GM21576 (cell line): Measurements from ENCODE around the gene LTBR.

Experiments
- ATAC-seq: cut with Tn5 transposase; IDR thresholded peaks from one replicate; pipeline ENCODE4 v1.9.1; 2021; ENCODE audit warnings: mild to moderate bottlenecking, moderate library complexity; ENCODE audit not compliant: unreplicated experiment

LTBR gene

DNA sequence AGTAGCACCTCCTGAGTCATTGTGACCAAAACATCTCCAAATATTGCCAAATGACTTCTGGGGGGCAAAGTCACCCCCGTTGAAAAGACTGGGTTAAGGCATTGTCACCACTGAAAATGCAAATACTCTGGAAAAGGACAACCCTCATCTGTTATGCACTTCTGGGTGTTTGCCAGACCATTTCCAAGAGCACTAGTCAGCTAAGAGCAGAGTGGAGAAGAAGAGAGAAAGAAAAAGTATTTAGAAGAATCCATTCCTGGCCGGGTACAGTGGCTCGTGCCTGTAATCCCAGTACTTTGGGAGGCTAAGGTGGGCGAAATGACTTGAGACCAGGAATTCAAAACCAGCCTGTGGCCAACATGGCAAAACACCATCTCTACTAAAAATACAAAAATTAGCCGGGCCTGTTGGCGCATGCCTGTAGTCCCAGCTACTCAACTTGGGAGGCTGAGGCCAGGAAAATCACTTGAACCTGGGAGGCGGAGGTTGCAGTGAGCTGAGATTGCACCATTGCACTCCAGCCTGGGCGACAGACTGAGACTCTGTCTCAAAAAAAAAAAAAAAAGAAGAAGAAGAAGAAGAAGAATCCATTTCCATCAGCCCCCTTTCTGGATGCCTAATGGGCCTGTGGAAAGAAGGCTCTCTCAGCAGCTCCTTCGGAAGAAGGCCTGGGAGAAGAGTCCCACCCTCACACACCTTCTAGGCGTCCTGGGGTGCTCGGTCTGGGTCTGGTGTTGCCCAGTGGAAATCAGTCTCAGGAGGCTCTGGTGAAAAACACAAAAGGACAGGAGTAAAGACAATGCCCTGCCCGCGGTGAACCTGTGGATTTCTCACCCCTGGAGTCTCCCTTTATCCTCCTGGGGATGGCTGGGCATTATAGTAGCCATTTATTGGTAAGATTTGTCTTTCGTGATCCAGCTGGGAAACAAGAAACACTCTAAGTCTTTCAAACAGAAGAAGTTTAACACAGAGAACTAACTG lies 3.5 kb upstream of the LTBR start:
- ATAC-seq, result no peak

DNA sequence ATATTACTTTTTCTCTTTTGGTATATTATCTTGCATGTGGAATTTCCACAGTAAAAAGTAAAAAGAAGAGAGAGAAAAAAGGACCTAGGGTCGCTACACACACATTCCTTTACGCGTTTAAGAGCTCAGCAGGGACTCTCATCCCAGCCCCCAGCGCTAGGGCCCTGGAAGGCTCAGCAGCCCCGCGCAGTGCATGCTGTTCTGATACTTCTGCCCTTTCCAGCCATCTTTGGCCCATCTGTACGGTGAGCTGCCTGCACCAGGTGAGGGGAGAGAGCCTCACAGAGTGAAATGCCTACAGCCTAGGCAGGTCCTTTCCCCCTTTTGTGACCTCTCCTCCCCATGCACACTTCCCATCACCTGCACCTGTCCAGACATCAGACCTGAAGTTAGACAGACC lies 1.6 kb upstream of the LTBR start:
- ATAC-seq, result no peak

DNA sequence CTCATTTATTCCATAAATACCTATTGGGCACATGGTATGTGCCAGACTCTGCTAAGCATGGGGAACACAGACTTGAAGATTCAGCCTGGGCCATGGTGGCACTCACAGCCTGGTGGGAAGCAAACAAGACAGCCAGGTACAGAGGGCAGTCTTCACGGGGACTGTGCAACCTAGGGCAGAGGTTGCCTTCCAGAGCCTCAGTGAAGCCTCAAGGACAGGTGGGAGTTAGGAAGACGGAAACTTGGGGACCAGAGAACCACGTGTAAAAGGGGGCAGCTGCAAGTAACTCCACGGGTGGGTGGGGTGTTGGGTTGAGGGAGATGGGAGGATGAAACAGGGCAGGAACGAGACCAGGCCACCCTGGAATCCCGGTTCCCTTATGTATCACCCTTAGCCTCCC lies 980 bp upstream of the LTBR start:
- no peak for ATAC-seq

DNA sequence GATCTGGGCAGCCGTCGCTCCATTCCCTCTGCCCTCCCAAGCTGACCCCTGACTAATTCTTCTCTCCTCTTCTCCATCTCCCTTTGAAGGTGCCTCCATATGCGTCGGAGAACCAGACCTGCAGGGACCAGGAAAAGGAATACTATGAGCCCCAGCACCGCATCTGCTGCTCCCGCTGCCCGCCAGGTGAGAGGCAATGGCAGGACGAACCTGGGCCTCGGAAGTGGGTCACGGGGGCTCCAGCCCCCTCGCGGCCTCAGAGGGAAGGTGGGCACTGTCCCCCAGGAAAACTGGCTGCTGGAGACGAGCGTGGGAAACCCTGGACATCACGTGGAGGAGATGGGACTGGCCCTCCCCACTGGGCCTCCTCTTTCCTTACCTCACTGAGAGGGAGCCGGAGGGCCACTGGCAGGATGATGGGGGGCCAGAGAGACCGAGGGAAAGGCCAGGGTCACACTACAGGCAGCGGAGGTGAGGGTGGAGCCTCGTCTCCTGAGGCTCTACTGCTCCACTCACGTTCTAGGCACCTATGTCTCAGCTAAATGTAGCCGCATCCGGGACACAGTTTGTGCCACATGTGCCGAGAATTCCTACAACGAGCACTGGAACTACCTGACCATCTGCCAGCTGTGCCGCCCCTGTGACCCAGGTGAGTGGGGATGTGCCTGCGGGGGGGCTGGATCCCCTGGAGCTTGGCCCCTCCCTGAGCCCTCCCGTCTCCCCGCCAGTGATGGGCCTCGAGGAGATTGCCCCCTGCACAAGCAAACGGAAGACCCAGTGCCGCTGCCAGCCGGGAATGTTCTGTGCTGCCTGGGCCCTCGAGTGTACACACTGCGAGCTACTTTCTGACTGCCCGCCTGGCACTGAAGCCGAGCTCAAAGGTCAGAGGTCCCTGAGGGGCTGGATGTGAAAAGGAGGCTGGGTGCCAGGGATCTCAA lies 806 bp downstream of the LTBR start:
- ATAC-seq, result no peak

DNA sequence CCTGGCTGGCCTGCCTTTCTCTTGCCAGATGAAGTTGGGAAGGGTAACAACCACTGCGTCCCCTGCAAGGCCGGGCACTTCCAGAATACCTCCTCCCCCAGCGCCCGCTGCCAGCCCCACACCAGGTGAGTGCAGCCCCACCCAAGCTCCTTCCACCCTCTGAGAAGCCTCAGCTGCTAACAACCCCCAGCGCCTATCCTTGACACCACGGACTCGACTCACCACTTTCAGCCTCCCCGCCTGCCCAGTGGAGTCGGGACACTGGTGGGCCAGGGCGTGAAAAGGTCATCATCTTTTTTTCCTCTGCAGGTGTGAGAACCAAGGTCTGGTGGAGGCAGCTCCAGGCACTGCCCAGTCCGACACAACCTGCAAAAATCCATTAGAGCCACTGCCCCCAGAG lies 2.1 kb downstream of the LTBR start:
- no peak for ATAC-seq

DNA sequence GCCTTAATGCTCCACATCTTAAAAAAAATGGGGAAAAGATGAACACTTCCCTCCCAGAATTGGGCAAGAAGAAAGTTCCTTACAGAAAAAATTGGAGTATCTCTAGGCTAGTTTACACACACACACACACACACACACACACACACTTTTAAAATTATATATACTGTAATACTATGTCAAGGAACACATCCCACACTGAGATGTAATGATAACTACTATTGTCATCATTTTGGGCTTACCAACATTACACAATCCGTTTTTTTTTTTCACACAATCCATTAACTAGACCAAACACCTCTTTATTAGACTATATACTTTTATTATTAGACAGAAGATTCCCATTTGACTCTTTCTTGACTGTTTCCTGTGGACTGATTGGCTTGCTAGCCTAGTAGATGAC lies 2.5 kb downstream of the LTBR start:
- no peak for ATAC-seq

DNA sequence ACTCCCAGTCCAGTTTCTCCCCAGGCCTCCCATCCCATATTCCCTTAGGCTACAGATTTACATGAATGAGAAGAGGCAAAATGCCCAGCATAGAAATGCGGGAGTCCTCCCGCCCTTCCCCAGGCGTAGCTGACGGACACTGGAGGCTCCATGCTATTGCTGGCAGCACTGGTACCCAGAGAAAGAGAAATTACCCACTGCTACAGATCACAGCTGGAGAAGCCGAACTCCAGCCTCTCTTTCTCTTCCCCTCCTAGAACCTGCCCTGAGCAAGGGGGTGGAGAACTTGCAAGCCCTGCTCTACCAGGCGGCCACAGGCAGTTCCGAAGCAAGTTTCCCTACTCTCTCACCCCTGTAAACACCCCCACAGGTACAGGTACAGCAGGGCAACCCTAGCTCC lies 3.6 kb downstream of the LTBR start:
- no peak for ATAC-seq

DNA sequence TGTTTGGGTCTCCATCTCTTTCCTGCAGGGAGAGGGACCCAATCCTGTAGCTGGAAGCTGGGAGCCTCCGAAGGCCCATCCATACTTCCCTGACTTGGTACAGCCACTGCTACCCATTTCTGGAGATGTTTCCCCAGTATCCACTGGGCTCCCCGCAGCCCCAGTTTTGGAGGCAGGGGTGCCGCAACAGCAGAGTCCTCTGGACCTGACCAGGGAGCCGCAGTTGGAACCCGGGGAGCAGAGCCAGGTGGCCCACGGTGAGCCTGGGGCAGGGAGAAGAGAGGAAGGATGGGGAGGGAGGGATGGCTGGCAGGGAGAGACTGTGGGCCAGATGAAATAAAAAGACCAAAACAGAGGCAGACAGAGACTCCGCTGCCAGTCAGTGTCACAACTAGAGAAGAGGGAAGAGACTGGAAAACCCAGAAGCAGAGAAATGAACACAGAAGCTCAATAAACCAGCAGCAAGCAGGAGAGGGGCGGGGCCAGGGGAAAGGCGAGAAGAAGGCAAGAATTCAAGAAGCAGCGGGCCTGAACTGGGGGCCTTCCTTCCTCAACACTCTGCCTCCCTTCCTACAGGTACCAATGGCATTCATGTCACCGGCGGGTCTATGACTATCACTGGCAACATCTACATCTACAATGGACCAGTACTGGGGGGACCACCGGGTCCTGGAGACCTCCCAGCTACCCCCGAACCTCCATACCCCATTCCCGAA lies 6.3 kb downstream of the LTBR start:
- ATAC-seq, result no peak

DNA sequence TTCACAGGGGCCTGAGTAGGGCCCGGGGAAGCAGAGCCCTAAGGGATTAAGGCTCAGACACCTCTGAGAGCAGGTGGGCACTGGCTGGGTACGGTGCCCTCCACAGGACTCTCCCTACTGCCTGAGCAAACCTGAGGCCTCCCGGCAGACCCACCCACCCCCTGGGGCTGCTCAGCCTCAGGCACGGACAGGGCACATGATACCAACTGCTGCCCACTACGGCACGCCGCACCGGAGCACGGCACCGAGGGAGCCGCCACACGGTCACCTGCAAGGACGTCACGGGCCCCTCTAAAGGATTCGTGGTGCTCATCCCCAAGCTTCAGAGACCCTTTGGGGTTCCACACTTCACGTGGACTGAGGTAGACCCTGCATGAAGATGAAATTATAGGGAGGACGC lies 7.1 kb downstream of the LTBR start:
- ATAC-seq, result no peak

DNA sequence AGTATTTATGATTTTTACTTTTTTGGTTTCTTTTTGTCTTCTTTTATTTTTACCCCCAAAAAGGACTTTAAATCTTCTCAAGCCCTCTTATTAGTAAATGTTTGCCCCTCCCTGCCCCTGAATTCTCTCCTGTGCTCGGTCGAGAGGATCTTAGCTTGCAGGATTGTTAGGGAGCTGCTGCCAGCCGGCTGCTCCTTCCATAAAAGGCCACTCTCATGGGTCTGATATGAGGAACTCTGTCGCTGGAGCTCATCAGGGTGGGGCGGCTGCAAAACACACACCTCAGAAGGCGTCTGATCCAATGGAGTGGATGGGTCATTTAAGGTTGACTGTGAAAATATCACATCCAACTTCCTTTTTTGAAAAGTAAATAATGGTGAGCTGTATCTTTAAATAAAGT lies 8.5 kb downstream of the LTBR start:
- no peak for ATAC-seq

DNA sequence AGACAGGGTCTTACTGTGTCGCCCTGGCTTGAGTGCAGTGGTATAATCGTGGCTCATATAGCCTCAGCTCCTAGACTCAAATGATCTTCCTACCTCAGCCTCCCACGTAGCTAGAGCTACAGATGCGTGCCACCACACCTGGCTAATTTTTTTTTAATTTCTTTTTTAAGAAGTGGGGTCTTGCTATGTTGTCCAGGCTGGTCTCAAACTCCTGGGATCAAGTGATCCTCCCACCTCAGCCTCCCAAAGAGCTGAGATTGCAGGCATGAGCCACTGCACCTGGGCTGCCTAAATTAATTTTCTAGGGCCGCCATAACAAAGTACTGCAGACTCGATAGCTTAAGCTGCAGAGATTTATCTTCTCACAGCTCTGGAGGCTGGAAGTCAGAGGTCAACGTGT lies 9.1 kb downstream of the LTBR start:
- ATAC-seq, result no peak

DNA sequence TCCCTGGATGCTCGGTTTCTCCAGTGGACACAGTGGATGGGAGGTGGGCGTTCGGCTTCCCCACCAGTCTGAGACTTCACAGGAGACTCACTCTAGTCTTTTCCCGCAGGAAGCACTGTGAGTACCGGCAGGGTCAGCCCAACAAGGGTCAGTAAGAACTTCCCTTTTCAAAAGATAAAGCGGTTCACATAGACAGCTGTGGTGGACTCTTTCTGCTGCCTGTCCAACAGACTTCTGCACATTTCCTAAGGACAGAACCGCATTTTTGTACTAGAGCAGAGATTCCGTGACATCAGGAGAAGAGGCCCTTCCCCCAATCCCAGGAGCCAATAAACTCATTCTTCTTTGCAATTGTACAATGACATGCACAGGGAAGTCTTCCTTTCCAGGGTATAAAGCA lies 10.4 kb downstream of the LTBR start:
- no peak for ATAC-seq

DNA sequence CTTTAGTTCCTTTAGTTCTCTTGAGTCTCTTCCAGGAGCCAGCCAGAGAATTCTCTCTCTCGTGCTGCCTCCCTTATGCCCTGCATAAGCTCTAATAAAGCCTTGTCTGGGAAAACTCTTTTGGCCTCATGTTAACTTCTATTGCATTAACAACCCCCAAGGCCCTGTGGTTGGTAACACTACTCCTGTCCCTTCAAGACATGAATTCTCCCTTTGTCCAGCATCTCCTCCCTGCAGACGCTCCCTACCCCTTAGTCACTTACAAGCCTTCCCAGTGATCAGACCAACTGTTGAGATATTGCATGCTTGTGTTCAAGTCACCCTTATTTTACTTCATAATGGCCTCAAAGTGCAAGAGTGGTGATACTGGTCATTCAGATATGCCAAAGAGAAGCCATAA lies 12.1 kb downstream of the LTBR start:
- no peak for ATAC-seq

DNA sequence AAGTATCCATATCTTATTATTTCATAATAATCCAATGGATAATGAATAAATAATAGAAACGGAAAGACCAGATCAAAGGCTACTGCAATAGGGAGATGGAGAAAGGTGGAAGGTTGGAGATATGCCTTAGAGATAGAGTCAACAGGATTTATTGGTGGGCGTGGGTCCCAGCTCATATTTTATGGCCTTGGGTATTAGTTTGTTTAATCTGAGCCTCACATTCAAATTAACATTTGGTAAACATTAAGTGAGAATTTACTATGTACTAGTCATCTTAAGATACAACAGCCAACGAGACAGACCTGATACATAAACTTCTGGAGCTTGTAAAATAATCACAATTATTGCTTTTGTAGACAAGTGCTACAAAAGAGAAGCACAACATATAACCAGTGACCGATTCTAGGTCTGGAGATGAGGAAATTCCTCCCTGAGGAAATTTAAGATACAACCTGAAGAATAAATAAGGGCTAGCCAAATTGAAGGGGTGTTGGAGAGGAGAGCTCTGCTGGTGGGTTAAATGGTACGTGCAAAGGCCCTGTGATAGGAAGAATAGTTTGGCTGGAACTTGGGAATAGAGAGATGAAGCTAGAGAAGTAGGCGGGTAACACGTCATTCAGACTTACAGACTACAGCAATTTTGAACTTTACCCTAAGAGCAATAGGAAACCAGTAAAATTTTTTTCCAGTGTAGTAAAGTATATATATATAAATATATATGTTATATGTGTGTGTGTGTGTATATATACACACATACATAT lies 16.1 kb downstream of the LTBR start:
- ATAC-seq, result no peak

DNA sequence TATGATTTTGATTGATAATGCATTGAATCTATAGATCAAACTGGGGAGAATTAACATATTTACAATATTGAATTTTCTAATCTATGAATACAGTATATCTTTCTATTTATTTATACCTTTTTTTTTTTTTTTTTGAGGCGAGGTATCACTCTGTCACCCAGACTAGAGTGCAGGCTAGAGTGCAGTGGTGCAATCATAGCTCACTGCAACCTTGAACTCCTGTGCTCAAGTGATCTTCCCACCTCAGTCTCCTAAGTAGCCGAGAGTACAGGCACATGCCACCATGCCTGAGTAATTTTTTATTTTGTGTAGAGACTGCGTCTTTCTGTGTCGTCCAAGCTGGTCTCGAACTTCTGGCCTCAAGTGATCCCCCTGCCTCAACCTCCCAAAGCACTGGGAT lies 20.4 kb downstream of the LTBR start:
- ATAC-seq, result no peak

DNA sequence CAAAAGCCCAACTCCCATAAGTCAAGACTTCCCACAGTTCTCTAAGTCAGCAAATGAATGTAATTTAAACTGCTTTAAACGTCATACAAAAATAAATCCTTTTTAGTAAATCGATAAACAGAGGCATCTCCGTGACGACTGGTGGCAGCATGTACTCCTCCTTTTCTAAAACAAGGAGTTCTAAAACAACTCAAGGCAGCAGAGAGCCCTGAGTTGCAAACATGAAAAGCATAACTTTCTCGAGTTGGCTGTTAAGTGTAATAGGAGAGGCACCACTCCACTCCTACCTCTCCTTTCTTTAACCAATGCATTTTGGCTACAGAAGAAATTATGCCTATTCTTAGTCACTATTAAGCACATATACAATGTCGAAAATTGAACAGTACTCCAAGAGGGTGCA lies 22.0 kb downstream of the LTBR start:
- no peak for ATAC-seq

DNA sequence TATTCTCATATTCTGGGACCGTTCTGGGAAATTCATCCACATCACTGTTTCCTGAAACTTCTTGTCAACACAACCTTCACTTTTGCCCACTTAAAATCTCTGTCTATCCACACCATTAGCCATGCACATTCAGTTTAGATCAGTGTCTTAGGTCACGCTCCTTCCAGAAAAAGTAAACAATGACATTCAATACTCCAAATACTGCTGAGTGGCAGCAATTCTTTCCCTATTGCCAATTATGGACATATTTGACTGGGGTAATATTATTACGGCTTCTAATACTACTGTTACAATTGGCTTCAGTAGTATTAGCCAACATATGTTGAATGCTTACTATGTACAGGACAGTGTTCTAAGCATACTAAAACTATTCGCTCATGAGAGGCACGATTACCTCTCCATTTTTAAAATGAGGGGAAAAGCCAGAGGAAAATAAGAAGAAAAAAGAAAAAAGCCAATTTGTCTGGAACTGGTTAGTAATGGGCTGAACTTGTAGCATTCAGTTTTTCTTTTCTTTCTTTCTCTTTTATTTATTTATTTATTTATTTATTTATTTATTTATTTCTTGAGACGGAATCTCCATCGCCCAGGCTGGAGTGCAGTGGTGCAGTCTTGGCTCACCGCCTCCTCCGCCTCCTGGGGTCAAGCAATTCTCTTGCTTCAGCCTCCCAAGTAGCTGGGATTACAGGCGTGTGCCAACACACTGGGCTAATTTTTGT lies 23.4 kb downstream of the LTBR start:
- ATAC-seq, result no peak

DNA sequence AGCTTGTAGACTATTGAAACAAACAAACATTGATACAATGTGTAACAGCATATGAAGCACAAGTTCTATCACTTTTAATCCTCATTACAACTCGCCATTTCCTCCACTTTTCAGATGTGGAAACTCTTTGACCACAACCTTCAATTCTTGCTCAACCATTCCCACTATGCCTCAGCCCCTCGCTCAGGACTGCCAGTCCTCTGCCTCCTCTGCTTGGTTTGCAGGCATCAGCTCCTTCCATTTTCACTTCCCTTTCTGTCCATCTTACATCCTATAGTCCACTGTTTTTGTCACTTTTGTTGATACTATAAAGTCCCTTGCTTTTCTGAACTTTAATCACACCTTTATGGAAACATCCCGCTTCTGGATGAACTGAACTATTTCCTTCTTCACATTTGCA lies 32.6 kb downstream of the LTBR start:
- ATAC-seq, result no peak

DNA sequence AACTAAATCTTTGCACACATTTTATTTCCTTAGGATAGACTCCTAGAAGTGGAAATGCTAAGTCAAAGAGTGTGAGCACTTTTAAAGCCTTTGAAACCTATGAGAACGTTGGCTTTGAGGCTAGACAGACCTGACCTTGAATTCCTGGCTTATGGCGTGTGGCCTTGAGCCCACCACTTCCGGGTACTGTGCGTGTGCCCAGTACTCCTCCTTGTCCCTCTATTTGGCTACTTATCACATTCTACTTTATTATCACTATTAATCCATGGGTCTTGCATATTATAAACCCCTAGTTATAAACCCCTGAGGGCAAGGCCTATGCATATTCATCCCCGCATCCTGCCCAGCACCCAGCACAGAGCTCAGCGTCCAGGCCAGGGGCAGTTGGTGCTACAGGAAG lies 34.8 kb downstream of the LTBR start:
- ATAC-seq, result no peak

DNA sequence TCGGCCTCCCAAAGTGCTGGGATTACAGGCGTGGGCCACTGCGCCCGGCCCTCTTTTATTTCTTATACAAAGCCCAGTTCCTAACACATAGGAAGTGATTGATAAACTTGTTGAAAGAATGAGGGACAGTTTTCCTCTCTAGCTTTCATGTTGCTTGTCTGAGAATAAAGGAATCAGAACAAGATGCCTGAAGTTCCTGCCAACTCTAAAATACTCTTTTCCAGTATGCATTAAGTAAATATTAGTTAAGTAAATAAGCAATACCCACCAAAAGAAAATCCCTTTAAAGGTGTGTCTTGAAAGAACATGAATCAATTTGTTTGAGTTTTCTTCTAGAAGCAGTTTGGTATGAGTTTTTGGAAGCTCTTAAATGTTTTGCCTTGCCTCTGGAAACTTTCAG lies 36.4 kb downstream of the LTBR start:
- ATAC-seq, result no peak
